WTC11 (cell line): ENCODE measurements around the gene CCNL1.

Experiments
- ATF1 ChIP-seq: sonication (generic); formaldehyde crosslinking; IDR thresholded peaks from 2 replicates; pipeline ENCODE4 v1.8.1; 2023; ENCODE audit warnings: mild to moderate bottlenecking, moderate library complexity, missing genetic modification reagents
- ATF2 ChIP-seq: sonication (generic); formaldehyde crosslinking; IDR thresholded peaks from 2 replicates; pipeline ENCODE4 v1.8.1; 2022; ENCODE audit warnings: low read depth, missing genetic modification reagents, borderline replicate concordance
- ATF3 ChIP-seq: sonication (generic); formaldehyde crosslinking; conservative IDR thresholded peaks from 2 replicates; pipeline ENCODE4 v1.8.1; 2022; ENCODE audit warnings: mild to moderate bottlenecking, missing genetic modification reagents
- CBFB ChIP-seq: sonication (generic); formaldehyde crosslinking; IDR thresholded peaks from 2 replicates; pipeline ENCODE4 v1.8.1; 2022; ENCODE audit warnings: mild to moderate bottlenecking, low read depth, missing genetic modification reagents
- CREB1 ChIP-seq: sonication (generic); formaldehyde crosslinking; IDR thresholded peaks from 2 replicates; pipeline ENCODE4 v1.8.0; 2023; ENCODE audit warnings: mild to moderate bottlenecking, missing genetic modification reagents
- CTCF ChIP-seq: fragments of 200-600 bp; IDR thresholded peaks from 2 replicates; pipeline ENCODE4 v1.8.0; 2022; ENCODE audit warnings: antibody characterized with exemption
- JUN ChIP-seq: sonication (generic); formaldehyde crosslinking; IDR thresholded peaks from 2 replicates; pipeline ENCODE4 v1.8.0; 2023; ENCODE audit warnings: mild to moderate bottlenecking, missing genetic modification reagents
- SMAD3 ChIP-seq: sonication (generic); formaldehyde crosslinking; IDR thresholded peaks from 2 replicates; pipeline ENCODE4 v1.8.0; 2022; ENCODE audit warnings: missing genetic modification reagents, mild to moderate bottlenecking, borderline replicate concordance
- SP1 ChIP-seq: sonication (generic); formaldehyde crosslinking; conservative IDR thresholded peaks from 2 replicates; pipeline ENCODE4 v1.8.1; 2022; ENCODE audit warnings: missing genetic modification reagents
- USF1 ChIP-seq: sonication (generic); formaldehyde crosslinking; IDR thresholded peaks from 2 replicates; pipeline ENCODE4 v1.8.0; 2022; ENCODE audit warnings: mild to moderate bottlenecking, missing genetic modification reagents
- USF2 ChIP-seq: sonication (generic); formaldehyde crosslinking; IDR thresholded peaks from 2 replicates; pipeline ENCODE4 v1.8.1; 2023; ENCODE audit warnings: mild to moderate bottlenecking, missing genetic modification reagents, moderate library complexity
- TF ChIP-seq, protein P1 (sequence below): sonication (generic); formaldehyde crosslinking; IDR thresholded peaks from 2 replicates; pipeline ENCODE4 v1.8.1; 2023; ENCODE audit warnings: mild to moderate bottlenecking, missing genetic modification reagents, moderate library complexity

GRCh38 chr3:157131861-157132260, 28.1 kb downstream of the CCNL1 start:
- TF ChIP-seq CREB1 (CRISPR knock-in tag) = no peak
- no peak for TF ChIP-seq JUN (CRISPR knock-in tag)
- TF ChIP-seq SP1 = no peak
- no peak for TF ChIP-seq CTCF
- no peak for TF ChIP-seq SMAD3
- TF ChIP-seq USF2 = no peak
- TF ChIP-seq CBFB (CRISPR knock-in tag) = no peak
- no peak for TF ChIP-seq USF1 (CRISPR knock-in tag)
- no peak for TF ChIP-seq ATF1 (CRISPR knock-in tag)
- no peak for TF ChIP-seq ATF3 (CRISPR knock-in tag)
- TF ChIP-seq, protein P1, sequence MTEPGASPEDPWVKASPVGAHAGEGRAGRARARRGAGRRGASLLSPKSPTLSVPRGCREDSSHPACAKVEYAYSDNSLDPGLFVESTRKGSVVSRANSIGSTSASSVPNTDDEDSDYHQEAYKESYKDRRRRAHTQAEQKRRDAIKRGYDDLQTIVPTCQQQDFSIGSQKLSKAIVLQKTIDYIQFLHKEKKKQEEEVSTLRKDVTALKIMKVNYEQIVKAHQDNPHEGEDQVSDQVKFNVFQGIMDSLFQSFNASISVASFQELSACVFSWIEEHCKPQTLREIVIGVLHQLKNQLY = no peak
- TF ChIP-seq ATF2 = no peak
